ENCODE measurements around the gene ZNF273.
A peak's percentile ranks its signal among the peaks of the same experiment; 100 is the strongest.
"Not testable (repeated sequence)": the region's sequence is repeated elsewhere in the genome, so short reads cannot be mapped to it uniquely, and the experiment has no call there.

The ZNF273 gene

DNA sequence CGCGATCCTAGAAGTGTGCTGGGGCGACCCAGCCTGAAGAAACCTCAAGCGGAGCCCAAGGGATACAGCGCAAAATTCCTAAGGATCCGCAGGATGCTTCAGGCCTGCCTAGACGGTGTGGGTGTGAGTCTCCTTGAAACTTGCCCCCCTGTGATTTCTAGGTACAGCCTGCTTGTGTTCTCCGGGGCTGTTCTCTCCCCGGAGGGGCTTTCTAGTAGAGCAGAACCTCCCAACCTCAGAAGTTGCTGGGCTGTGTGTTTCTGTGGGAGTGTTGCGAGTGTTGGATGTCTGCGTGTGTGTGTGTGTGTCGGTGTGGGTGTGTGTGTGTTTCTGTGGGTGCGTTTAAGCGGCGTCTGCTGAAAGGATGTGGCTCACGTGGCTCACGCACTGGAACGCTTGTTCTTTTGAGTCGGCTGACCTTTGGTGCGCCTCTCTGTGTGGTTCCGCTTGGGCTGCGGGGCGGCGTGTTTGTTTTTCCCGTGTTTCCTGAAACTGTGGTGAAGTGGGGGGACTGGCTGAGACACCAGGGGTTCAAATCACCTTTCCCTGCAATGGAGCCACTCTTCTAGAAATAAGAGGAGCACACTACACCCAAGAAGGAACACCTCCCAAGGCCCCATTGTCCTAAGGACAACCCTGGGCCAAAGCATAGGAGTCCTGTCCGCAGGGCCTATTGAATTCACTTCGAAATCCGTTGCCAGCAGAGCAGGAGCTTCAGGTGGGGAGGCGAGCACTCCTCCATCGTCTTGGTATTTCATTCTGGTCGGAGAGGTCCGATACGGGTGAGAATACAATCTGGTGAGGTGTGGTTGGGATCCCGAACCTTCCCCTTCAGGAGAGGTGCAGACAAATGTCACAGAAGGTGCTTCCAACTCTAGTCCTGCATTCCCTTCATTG is 25.1 kb upstream of the ZNF273 start:
- no peak for DNase-seq

DNA sequence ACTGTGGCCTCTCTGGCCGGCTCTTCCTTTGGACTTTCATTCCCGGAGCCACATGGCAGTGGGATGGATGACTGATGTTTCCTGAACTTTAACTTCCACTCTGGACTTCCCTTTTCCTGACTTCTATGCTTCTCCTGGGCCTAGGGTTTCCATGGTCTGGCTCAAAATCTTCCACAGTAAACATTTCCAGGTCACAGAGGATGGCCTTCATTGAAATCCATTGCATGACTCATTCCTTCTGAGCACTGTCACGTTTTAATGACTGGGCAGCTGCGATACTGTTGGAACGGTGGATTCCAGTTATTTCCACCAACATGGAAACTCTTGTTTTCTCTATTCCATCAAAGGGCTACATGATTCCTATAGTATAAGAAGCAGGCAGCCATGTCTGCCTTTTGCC is 24.4 kb upstream of the ZNF273 start:
- DNase-seq, result no peak

DNA sequence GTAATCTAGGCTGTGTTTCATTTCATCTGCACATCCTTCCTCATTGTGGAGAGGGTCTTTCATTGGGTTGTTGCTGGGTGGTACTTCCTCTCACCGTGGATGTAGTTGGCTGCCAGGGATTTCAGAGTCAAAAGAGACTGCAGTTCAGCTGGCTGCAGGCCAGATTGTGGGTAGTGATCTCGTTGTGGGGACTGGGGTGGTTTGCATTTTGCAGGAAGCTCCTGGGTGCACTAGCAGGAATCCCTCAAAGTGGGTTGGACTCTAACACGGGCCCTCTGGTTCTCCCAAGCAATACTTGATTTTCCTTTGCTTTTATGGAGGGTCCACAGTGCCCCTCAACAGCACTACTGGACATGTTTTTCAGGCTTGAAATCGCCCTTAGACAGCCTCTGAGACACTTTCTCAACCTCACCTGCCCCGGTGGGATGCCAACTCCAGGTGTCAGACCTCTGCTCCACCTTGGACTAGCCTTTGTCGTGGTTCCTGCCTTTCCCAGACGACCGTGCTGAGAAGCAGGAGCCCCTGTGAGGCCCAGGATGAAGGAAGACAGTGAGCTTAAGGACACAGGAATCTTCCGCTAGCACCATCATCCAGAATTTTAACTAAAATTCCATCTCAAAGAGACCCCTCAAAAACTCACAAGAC is 23.9 kb upstream of the ZNF273 start:
- DNase-seq, result no peak

DNA sequence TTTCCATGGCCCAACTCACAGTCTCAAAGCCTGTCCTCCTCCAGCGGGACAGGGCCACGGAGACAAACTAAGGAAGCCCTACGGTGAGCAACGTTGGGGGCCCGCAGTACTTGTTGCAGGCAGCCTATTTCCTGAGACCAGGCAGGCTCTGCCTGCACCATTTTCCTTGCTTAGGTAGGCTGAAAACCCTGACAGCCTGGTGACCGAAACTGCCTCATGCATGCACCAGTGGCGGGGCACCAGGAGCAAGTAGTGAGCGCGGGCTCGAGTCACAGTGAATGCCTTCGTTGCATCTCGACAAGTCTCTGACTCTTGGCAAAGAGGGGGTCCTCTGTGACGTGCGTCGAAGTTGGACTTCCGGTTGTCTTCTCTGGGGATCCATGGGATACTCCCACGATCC is 23.3 kb upstream of the ZNF273 start:
- DNase-seq, result no peak

DNA sequence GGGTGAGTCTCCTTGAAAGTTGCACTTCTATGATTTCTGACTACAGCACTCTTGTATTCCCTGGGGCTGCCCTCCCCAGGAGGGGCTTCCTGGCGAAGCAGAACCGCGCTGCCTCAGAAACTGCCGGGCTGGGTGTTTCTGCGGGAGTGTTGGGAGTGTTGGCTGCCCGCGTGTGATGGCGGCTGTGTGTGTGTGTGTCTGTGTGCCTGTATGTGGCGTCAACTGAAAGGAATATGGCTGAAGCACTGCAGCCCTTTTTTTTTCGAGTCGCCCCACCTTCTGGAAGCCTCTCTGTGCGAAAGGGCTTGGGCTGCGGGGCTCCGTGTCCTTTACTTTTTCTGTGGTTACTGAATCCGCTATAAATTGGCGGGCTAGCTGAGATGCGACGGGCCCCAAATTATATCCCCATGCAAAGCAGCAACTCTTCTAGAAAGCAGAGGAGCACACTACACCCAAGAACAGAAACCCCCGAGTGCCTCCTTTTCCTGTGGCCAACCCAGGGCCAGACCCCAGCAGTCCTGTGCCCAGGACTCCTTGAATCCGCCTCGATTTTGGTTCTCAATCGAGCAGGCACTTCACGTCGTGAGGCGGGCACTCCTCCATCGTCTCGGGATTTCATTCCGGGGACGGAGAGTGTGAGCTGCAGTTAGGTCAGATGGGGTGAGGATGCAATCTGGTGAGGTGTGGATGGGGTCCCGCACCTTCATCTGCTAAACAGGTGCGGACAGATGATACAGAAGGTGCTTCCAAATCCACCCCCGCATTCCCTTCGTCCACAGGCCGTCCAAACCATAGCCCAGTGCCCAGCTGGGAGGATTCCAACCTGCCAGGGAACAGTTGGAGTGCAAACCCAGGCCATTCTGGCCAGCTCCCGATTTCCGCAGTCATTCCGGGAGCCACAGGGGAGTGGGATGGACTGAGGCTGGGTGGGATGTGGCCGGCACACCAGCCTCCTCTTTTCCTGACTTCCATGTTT is 22.5 kb upstream of the ZNF273 start:
- DNase-seq, result no peak

DNA sequence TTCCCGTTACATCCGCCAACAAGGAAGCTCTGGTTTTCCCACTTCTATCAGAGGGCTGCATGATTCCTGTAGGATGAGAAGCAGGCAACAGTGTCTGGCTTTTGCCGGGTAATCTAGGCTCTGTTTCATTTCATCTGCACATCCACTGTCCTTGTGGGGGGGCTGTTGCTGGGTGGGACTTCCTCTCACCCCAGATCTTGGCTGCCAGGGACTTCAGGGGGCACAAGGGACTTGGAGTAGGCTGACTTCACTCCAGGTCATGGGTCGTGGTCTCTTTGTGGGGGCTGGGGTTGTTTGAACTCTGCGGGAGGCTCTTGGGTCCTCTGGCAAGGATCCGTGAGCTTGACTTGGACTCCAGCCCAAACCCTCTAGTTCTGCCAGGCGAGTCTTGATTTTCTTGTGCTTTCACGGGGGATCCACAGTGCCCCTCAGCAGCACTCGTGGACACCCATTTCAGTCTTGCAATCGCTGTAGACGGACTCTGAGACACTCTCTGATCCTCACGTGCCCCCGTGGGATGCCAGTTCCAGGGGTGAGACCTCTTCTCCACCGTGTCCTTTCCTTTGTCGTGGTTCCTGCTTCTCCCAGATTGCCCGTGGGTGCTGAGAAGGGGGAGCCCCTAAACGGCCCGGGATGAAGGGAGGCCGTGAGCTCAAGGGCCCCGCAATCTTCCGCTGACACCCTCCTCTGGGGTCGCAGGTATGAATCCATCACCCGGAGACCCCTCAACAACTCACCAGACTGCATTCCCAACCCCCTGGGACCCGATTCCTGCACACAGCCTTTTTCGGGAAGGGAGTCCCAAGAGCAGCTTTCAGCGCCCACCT is 21.4 kb upstream of the ZNF273 start:
- no peak for DNase-seq

DNA sequence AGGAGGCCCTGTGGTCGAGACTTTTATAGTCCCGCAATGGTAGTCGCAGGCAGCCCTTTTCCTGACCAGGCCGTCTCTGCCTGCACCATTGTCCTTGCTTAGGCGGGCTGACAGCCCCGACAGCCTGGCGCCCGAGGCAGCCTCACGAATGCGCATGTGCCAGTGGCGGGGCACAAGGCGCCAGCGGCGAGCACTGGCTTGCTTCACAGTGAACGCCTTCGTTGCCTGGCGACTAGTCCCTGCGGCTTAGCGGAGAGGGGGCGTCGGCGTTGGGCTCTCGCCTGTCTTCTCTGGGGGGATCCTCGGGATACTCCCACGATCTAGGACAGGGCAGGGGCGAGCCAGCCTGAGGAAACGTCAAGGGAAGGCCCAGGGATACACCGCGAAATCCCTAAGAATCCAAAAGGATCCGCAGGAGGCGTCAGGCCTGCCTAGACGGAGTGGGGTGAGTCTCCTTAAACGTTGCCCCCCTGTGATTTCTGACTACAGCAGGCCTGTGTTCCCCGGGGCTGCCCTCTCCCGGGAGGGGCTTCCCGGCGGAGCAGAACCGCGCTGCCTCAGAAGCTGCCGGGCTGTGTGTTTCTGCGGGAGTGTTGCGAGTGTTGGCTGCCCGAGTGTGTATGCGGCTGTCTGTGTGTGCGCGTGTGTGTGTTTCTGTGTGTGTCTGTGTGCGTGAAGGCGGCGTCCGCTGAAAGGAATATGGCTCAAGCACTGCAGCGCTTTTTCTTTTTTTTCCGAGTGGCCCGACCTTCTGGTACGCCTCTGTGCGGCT is 20.5 kb upstream of the ZNF273 start:
- no peak for DNase-seq

DNA sequence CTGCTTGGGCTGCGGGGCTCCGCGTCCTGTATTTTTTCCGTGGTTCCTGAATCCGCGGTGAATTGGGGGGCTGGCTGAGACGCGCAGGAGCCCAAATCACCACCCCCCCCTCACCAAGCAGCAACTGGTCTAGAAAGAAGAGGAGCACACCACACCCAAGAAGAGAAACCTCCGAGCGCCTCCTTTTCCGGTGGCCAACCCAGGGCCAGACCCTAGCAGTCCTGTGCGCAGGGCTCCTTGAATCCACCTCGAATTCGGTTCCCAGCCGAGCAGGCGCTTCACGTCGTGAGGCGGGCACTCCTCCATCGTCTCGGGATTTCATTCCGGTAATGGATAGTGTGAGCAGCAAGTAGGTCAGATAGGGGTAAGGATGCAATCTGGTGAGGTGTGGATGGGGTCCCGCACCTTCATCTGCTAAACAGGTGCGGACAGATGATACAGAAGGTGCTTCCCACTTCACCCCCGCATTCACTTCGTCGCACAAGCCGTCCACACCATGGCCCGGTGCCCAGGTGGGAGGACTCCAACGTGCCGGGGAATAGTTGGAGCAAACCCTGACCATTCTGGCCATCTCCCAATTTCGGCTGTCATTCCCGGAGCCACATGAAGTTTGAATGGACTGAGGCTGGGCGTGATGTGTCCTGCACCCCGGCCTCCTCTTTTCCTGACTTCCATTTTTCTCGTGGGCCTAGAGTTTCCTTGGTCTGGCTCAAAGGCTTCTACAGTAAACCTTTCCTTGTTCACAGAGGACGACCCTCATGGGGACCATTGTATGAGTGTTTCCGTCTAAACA is 19.8 kb upstream of the ZNF273 start:
- DNase-seq, result no peak

DNA sequence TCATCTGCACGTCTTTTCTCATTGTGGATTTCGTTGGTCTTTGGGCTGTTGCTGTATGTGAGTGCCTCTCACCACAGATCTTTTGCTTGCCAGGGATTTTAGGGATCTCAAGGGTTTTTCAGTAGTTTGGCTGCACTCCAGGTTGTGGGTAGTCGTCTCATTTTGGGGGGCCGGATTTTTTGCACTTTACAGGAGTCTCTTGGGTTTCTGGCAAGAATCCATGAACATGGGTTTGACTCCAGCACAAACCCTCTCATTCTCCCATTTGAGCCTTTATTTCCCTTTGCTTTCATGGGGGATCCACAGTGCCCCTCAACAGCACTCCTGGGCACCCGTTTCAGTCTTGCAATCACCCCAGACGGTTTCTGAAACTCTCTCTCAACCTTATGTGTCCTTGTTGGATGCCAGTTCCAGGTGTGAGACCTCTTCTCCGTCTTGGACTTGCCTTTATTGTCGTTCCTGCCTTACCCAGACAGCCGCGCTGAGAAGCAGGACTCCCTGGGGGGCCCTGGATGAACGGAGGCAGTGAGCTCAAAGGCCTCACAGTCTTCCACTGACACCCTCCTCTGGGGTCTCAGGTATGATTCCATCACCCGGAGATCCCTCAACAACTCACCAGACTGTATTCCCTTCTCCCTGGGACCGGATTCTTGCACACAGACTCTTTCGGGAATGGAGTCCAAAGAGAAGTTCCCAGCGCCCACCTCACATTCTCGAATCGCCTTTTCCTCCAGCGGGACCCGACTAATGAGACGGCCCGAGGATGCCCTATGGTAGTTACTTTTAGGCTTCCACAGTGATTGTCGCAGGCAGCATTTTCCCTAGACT is 18.8 kb upstream of the ZNF273 start:
- no peak for DNase-seq

DNA sequence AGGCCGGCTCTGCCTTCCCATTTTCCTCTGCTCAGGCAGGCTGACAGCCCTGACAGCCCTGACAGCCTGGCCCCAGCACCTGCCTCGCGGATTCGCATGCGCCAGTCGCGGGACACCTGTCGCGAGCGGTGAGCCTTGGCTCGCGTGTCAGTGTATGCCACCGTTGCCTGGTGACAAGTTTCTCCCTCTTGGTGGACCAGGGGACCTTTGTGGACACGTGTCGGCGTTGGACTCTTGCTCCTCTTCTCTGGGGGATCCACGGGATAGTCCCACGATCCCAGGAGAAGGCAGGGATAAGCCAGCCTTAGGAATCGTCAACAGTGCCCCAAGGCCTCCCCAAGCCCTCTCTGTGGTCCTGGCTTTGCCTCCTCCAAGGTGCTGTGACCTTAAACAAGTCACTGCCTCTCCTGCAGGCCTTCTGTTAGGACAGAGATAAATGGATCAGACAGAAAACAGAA is 18.1 kb upstream of the ZNF273 start:
- DNase-seq, result no peak

DNA sequence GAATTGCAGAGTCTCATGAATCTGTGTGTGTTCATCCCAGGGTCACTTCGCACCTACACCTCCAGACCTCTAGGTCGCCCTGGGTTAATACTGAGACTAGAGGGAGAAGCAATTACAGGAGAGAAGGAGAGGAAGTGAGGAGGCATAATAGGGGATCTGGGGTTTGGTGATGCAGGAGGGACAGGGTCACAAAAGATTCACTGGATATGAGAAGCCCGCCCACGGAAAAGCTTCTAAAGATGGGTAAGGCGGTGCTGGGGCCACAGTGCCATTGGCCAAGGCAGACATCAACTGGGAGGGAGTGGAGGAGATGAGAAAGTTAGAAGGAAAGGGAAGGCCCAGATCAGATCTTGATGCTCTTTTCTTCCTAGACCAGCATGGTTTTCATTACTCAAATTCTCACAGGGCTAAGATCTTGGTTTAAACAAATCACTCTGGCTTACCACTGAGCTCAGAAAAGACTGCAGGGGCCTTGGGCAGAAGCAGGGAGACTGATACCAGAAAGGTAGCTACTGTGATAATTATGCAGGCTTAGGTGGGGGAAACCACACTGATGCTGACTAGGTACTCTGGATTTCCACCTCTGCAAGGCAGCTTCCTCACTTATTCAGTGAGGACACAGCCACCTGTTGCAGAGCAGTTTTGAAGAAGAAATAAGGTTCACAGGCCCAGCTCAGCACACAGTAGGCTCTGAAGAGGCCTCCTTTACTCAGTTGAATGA is 17.4 kb upstream of the ZNF273 start:
- no peak for DNase-seq

DNA sequence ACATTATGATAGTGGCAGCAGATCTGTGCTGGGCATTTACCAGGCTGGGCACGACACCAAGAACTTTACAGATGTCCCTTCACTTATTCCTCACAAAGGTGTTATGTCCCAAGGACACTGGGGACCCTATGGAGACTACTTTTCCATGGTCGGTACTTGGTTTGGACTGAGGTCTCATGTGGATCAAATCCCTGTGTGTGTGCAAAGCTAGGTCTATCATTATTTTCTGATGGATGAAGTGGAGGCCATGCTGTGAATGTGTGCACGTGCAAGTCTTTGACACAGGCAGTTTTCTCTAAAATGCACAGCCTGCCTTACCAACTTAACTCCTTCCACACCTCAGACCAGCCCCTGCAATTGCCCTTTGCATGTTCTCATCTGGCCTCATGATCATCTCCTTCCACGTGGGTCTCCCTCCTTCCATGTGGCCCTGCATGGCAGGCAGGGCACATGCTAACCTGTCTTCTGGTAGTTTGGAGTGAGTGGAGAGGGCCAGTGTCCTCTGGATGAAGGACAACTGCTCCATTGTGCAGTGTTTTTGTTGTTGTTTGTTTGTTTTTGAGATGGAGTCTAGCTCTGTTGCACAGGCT is 16.0 kb upstream of the ZNF273 start:
- no peak for DNase-seq

DNA sequence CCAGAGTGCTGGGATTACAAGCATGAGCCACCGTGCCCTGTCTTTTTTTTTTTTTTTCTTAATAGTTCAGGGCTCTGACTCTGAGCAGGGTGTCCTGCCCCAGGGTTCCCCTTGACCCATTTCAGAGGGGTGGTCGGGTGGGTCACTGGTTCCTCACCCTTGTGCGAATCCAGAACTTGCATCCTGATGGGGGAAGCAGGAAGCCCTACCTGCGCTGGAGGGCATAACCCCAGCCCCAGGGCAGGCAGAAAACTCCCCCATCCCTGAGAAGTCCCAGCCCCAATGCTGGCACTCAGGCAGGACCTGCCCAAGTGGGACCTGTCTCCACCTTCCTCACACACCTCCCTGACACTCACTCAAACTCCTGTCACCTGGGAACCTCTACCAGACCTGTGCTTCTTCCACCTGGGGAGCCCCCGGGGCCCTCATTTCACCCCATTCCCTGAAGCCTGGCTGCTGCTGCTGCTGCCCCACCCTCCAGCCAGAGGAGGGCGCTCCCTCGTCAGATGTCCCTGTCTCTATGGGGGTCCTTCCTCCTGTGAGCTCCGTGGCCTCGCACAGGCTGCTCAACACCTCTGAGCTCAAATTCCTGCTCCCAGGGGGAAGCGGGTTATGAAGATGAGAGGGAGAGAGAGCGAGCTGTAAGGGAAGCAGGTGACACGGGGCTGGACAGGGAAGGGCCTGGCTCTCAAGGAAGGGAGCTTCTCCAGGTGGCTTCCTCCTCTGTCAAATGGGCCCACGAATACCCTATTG is 15.1 kb upstream of the ZNF273 start:
- DNase-seq, result peak in 2 of 4 experiments; percentile 12 to 26

DNA sequence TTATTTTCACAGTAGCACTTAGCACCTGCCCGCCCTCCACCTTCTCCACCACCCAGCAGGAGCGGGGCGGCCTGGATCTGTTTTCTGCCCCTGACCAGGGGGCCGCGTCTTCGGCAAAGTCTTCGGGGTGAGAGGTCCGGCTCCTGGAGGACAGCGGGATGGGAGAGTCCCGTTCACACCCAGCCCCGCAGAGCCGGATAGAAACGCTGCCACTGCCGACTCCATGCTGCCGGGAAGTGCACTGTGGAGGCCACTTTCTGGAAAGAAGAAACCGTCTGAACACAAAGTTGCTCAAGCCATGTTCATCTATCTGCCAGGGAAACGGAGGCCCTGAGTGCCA is 14.5 kb upstream of the ZNF273 start:
- DNase-seq, result no peak

DNA sequence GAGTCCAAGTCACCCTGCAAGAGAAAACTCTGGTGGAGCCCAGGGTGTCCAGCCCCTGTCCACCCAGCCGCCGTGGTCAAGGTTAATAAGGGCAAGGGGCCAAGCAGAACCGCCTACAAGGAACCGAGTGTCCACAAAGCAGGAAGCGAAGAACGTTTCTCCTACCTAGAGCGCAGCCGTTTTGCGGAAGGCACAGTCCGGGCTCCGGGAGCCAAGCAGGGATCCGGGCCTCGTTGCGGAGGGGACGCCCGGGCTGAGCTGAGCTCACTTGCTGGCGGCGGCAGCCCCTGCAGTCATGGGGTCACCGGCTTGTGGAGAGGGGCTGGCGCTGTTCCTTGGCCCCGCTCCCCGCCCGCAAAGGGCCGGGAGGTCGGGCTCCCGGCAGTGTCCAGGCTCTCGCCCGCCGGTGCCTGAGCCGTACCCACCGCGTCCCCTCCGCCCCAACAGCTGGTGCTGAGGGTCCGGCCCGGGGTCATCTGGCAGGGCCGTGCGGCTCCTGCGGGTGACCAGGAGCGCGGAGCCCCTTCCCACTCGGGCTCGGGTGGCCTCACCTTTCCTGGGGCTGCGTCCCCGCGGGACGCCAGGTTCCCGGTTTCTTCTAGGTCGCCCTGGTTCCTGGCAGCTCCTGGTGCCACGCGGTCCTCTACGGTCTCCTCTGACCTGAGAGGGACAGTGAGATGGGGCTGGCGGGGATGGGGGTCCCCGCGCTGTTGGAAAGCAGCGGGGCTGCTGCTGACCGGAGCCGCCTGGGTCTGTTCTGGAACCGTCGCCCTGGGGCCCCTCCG is 14.0 kb upstream of the ZNF273 start:
- DNase-seq, result peak; percentile 27 to 71 (median 57)

DNA sequence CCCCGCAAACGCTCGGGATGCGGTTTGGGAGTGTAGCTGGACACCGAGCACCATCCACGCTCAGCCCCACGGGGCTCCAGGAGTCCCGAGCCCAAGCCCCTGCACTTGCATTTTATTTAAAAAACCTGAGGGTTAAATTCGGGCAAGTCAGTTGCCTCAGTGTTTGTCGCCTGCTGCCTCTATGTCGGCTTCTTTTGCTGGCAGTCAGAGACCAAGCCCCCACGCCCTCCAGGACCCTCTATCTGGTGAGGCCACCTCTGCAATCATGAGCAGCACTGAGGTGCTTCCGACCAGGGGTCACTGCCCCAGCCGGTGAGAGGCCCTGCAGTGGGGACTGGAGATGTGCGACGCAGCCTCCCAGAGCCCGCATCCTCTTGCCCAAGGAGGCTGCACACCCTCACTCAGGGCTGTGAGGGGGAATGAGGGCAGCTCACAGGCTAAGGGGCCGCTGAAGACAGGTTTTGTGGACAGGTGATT is 13.3 kb upstream of the ZNF273 start:
- no peak for DNase-seq

DNA sequence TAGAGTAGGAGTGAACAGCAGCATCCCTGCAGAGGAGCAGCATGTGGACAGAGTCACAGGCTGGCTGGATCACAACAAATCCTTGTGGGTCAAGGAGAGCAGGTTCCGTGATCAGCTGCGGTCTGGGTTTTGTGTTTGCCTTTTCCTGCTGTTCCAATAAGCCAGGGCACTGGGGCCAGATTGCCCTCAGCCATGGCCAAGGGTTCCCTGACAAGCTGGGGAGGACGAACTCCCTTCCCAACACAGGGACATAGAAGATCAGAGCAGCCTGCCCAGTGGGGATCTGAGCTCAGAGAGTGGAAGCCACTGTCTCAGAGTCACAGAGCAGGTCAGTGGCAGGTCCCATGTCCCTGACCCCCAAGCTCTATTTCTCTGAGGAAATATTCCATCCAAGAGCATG is 12.8 kb upstream of the ZNF273 start:
- not testable (repeated sequence) for DNase-seq

All from suppressor macrophage (primary cell).